HG02763 (cell line): ENCODE data around the gene FAM83B.
"Not testable (repeated sequence)": the region's sequence is repeated elsewhere in the genome, so short reads cannot be mapped to it uniquely, and the experiment has no call there.

Experiments used
- ATAC-seq: cut with Tn5 transposase; IDR thresholded peaks from one replicate; pipeline ENCODE4 v1.9.1; 2021; ENCODE audit warnings: mild to moderate bottlenecking, moderate library complexity; ENCODE audit not compliant: unreplicated experiment

The FAM83B gene, protein sequence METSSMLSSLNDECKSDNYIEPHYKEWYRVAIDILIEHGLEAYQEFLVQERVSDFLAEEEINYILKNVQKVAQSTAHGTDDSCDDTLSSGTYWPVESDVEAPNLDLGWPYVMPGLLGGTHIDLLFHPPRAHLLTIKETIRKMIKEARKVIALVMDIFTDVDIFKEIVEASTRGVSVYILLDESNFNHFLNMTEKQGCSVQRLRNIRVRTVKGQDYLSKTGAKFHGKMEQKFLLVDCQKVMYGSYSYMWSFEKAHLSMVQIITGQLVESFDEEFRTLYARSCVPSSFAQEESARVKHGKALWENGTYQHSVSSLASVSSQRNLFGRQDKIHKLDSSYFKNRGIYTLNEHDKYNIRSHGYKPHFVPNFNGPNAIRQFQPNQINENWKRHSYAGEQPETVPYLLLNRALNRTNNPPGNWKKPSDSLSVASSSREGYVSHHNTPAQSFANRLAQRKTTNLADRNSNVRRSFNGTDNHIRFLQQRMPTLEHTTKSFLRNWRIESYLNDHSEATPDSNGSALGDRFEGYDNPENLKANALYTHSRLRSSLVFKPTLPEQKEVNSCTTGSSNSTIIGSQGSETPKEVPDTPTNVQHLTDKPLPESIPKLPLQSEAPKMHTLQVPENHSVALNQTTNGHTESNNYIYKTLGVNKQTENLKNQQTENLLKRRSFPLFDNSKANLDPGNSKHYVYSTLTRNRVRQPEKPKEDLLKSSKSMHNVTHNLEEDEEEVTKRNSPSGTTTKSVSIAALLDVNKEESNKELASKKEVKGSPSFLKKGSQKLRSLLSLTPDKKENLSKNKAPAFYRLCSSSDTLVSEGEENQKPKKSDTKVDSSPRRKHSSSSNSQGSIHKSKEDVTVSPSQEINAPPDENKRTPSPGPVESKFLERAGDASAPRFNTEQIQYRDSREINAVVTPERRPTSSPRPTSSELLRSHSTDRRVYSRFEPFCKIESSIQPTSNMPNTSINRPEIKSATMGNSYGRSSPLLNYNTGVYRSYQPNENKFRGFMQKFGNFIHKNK

GRCh38 chr6:54846243-54846856, at the start of gene FAM83B:
TSS of gene FAM83B (plus strand) at chr6:54846771. CDS start at chr6:54870247, 23,476 bp downstream.
- ATAC-seq, result no peak

DNA sequence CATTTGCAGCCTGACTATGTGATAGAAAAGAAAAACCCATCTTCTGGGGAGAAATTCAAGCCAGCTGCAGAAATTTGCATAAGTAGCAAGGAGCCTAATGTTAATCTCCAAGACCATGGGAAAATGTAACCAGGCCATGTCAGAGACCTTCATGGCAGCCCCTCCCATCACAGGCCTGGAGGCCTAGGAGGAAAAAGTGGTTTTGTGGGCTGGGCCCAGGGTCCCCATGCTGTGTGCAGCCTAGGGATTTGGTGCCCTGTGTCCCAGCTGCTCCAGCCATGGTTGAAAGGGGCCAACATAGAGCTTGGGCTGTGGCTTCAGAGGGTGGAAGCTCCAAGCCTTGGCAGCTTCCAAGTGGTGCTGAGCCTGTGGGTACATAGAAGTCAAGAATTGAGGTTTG, 49.7 kb upstream of the FAM83B start:
- ATAC-seq, result not testable (repeated sequence)

DNA sequence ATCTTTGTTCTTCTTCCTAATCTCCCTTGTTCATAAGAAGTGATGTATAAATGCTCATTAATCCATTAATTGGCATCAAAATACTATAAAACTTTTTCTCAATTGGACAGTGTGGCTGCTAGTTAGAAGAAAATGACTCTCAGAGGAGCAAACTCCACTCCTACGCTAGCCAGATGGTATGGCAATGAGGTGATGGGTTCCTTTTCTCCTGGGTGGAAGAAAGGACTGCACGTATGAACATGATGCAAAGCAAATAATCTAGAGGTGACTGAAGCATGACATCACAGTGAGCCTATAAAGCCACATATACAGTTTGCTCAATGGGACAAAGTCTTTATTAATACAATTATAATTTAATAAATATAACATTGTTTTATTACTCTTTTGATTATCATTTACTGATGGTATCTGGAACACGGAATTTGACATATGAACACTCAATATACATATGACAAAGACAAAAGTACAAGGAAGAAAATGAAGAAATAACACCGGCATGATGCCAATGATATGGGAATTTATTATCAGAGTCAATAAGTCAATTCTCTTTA, 46.4 kb upstream of the FAM83B start:
- ATAC-seq, result no peak

DNA sequence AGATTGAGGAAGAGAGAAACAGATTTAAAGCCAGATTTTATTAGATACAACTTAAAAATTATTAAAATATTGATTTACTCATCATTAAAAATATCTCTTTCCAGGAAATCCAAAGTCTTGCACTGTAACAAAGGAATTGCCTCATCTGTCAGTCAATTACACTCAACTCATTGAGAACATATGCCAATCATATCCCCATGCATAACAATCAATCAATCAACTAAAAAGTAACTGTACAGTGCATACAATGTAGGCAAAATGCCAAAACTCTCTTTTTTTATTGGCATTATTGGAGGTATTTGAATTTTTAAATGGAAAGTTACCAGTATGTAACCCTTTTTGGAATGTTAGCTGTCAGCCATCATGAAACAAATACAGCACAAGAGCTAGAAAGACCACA, 45.3 kb upstream of the FAM83B start:
- ATAC-seq, result no peak

DNA sequence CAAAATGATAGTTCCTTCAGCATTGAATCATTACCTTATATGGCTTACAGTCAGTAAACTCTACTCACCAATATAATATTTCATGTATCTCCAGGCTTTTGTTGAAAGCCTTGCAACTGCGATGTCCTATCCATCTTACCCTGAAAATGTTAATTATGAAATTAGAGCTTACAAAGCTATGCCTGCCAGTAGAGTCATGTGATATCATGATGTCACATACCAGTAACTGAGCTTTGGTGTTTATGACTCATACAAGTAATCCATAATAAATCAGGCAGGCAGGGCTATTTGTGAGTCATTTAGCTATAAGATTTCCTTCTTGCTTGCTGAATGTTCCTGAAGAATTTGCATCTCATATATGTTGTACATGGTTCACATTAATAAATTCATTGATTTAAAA, 44.9 kb upstream of the FAM83B start:
- ATAC-seq, result no peak

- ATAC-seq, result no peak
Measured at GRCh38 chr6:54802775-54803634, 43.6 kb upstream of the FAM83B start.

DNA sequence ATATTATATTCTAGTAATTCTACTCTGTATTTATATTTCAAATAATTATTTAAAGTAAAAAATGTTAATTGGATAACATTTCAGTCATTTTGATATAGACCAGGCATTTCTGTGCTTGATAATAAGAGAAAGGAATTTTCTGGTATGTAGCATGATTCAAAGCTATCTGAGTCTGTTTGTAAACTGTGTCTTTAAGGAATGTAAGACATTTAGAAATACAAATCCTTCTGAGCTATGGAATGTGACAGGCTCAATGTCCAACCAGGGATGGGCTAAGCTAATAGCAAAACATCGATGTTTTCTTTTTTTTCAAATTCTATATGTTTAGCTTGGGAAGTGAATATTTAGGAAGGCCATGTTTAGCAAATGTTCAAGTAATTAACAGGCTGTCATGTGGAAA, 41.5 kb upstream of the FAM83B start:
- ATAC-seq, result no peak

GRCh38 chr6:54810147-54810546, 36.4 kb upstream of the FAM83B start:
- ATAC-seq, result no peak

- ATAC-seq, result no peak
Measured at GRCh38 chr6:54813892-54814291, 32.7 kb upstream of the FAM83B start.

- no peak for ATAC-seq
Measured at GRCh38 chr6:54817236-54817635, 29.3 kb upstream of the FAM83B start.

DNA sequence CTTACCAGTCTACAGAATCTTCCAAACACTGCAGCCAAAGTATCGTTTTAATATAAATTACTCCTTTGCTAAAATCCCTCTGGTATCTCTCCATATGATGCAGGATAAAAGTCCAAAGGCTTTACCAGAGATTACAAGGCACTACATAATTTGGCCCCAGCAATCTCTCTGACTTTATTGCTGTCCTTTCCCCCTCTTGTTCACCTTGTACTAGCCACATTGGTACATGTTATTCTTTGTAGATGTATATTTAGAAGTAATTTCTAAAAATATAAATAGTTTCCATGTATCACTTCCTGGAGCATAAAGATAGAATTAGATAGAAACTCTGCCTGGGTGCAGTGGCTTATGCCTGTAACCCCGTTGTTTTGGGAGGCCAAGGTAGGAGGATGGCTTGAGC, 28.7 kb upstream of the FAM83B start:
- ATAC-seq, result no peak

DNA sequence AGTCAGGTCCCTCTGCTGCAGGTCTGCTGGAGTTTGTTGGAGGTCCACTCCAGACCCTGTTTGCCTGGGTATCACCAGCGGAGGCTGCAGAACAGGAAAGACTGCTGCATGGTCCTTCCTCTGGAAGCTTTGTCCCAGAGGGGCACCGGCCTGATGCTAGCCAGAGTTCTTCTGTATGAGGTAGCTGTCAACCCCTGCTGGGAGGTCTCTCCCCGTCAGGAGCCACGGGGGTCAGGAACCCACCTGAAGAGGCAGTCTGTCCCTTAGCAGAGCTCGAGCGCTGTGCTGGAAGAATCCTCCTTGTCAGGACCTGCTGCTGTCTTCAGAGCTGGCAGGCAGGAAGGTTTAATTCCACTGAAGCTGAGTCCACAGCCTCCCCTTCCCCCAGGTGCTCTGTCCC, 22.3 kb upstream of the FAM83B start:
- ATAC-seq, result not testable (repeated sequence)

- ATAC-seq, result no peak
Measured at GRCh38 chr6:54827010-54827409, 19.6 kb upstream of the FAM83B start.

GRCh38 chr6:54830216-54830615, 16.4 kb upstream of the FAM83B start:
- no peak for ATAC-seq

DNA sequence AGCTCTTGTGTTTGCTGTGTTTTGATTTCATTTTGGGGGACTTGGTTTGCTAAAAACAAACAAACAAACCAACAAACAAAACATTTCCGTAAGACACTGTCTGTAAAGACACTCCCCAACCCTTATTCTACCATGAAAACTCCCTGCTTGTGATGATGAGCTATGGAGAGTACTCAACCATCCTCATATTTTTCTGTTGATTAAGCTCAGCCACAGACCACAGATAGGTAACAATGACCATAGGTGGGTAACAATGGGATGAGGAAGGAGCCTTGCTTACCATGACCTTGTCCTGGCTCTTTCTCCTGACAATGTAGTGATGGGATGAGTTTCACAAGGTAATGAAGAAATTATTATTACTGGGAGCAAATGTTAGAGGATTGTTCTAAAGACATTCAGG, 11.4 kb upstream of the FAM83B start:
- ATAC-seq, result no peak

DNA sequence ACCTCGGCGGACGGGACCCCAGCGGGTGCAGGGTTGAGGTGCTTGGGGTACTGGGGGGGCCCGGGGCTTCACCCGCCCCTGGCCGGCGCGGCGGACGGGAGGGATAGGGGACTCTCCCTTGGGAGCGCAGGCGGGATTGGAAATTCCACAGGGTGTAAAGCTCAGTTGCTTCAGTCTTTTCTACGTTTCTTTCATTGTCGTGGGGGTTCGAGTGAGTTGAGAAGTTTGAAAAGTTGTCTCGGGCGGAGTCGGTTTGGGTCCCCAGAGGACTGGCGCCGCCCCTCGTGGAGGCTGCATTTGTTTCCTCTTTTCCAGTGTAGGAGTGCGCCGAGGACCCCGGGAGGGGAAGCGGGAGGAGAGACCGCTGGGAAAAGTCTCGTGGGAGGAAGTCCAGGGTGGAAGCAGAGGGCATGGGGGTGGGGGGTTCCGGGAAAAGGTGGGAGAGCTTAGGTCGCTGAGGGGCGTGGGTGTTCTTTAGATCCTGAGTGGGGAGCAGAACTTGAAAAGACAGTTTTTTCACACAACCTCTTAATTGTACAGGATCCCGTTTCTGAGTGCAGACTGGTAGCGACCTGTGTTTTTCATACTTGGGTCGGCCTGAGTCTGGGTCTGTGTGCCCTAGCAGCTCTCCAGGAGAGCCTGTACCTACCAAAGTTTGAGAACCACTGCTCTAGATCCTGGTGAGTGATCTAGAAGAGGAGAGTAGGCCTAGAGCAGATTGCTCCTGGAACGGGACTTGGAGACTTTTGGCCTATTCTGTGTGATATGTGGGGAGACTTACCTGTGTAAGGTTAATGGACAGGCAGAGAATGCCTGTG, 495 bp downstream of the FAM83B start:
- ATAC-seq, result no peak

DNA sequence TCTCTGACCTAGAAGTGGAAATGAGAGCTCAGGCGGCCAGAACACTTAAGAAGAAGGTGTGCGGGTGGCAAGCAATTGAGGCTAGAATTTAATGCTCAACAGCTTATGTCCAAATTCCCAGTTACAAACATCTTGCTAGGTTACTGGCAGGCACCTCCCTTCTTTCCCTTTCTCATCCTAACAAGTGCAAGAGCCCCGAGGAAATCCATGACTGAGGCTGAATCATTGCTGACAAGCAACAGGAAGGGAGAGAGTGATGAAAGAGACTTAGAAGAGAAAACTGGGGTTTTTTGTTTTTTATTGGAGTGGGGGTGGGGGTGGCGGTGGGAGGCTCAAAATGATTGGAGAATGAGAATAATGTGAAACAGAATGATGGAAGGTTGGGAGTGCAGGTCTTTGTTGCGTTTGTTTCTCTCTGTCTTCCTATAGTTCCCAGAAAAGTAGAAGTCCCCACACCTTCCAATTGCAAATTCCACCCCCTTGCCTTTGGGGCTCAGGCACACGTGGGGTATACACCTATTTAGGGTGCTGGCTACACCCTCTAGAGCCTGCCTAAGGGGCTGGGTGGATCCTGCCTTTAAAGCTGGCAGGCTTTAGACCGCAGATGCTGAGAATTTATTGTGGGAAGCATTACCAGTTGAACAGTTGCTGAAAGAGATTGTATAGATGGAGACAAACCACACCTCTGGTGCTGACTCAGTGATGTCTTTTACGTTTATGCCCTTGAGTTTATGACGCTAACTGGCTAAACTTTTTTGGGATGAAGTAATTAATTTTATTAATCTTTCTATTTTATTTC, 1.4 kb downstream of the FAM83B start:
- ATAC-seq, result no peak

- ATAC-seq, result no peak
Measured at GRCh38 chr6:54850114-54850513, 3.5 kb downstream of the FAM83B start.
